HL-60 (cell line): ENCODE measurements around the gene POLD2. TPM values are rescaled to one million over a fixed set of nuclear protein-coding genes. Genes with fewer than 3 reads are reported as not detected.

Source experiments
- DNase-seq, 2 experiments: peaks; one replicate each; pipeline ENCODE4 v3.0.0-alpha.2; 2010 to 2020; ENCODE audit warnings: low read depth in 1 of 2, low spot score in 1 of 2
- H3K27ac ChIP-seq: fragments of 250-450 bp; sonication (Bioruptor Pico); replicated peaks from 2 replicates; pipeline ENCODE4 v1.5.1; 2020; ENCODE audit warnings: mild to moderate bottlenecking, moderate library complexity
- H3K27me3 ChIP-seq: fragments of 250-450 bp; sonication (Bioruptor Pico); 2 replicates; pipeline ENCODE4 v1.5.1; 2021; ENCODE audit warnings: mild to moderate bottlenecking, moderate library complexity; ENCODE audit not compliant: insufficient read depth, poor library complexity, severe bottlenecking
- H3K4me3 ChIP-seq: replicated peaks from 2 replicates; pipeline ENCODE4 v1.5.1; 2011; ENCODE audit warnings: mild to moderate bottlenecking, control low read depth, low read length; ENCODE audit not compliant: insufficient read depth
- POLR2AphosphoS5 ChIP-seq: IDR thresholded peaks from 2 replicates; pipeline ENCODE4 v1.6.1; 2012; ENCODE audit warnings: low read depth
- SPI1 ChIP-seq: IDR thresholded peaks from 2 replicates; pipeline ENCODE4 v1.6.1; 2012; ENCODE audit warnings: low read depth, mild to moderate bottlenecking, borderline replicate concordance
- microRNA-seq: library from miRNA; unstranded; fragments of <30 nt; microRNA quantifications from one replicate; pipeline ENCODE4, GENCODE V29; 2018
- TF ChIP-seq, protein P1 (sequence below): IDR thresholded peaks from 2 replicates; pipeline ENCODE4 v1.6.1; 2012; ENCODE audit warnings: low read depth; ENCODE audit not compliant: insufficient replicate concordance

The POLD2 gene

GRCh38 chr7:44065431-44066110 is 57.8 kb downstream of the POLD2 start, which contains the start of gene PGAM2:
PGAM2 (minus strand) TSS chr7:44065567; CDS start chr7:44065529, 38 bp downstream.
- TF ChIP-seq POLR2AphosphoS5 (peak; percentile 65), SPI1 (no peak)
- H3K27ac ChIP-seq = no peak within 1 kb of the TSS
- H3K4me3 ChIP-seq = no peak within 1 kb of the TSS
- H3K27me3 ChIP-seq = no peaks in the 10 kb centered on the region
- DNase-seq = peak in 1 of 2 experiments; percentile 38

GRCh38 chr7:44064791-44065430 is 58.4 kb downstream of the POLD2 start:
- no peak for DNase-seq
- no peak overlapping the region for H3K27ac ChIP-seq
- H3K4me3 ChIP-seq = no peak overlapping the region
- H3K27me3 ChIP-seq = no peaks in the 10 kb centered on the region
- TF ChIP-seq, protein P1, sequence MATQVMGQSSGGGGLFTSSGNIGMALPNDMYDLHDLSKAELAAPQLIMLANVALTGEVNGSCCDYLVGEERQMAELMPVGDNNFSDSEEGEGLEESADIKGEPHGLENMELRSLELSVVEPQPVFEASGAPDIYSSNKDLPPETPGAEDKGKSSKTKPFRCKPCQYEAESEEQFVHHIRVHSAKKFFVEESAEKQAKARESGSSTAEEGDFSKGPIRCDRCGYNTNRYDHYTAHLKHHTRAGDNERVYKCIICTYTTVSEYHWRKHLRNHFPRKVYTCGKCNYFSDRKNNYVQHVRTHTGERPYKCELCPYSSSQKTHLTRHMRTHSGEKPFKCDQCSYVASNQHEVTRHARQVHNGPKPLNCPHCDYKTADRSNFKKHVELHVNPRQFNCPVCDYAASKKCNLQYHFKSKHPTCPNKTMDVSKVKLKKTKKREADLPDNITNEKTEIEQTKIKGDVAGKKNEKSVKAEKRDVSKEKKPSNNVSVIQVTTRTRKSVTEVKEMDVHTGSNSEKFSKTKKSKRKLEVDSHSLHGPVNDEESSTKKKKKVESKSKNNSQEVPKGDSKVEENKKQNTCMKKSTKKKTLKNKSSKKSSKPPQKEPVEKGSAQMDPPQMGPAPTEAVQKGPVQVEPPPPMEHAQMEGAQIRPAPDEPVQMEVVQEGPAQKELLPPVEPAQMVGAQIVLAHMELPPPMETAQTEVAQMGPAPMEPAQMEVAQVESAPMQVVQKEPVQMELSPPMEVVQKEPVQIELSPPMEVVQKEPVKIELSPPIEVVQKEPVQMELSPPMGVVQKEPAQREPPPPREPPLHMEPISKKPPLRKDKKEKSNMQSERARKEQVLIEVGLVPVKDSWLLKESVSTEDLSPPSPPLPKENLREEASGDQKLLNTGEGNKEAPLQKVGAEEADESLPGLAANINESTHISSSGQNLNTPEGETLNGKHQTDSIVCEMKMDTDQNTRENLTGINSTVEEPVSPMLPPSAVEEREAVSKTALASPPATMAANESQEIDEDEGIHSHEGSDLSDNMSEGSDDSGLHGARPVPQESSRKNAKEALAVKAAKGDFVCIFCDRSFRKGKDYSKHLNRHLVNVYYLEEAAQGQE = no peak

Small RNA genes within 50 kb of the gene (microRNA-seq; reads per million reads assigned to microRNA genes)
- not detected for gene MIR6838
